Astrocyte (in vitro differentiated cells and primary cell): Measurements from ENCODE around the gene MEGF11.

ENCODE experiments used
- EZH2 ChIP-seq: IDR thresholded peaks from 2 replicates; pipeline ENCODE4 v1.6.1; 2012; ENCODE audit warnings: mild to moderate bottlenecking, low read length, inconsistent platforms; ENCODE audit not compliant: insufficient read depth
- TF ChIP-seq, protein P1 (sequence below): IDR thresholded peaks from 2 replicates; pipeline ENCODE4 v1.5.1; 2011; ENCODE audit warnings: low read depth, mild to moderate bottlenecking, inconsistent platforms, low read length, moderate library complexity; ENCODE audit not compliant: insufficient read depth

GRCh38 chr15:66184936-66185790, 68.4 kb downstream of the MEGF11 start:
- TF ChIP-seq EZH2, result no peak
- TF ChIP-seq, protein P1, sequence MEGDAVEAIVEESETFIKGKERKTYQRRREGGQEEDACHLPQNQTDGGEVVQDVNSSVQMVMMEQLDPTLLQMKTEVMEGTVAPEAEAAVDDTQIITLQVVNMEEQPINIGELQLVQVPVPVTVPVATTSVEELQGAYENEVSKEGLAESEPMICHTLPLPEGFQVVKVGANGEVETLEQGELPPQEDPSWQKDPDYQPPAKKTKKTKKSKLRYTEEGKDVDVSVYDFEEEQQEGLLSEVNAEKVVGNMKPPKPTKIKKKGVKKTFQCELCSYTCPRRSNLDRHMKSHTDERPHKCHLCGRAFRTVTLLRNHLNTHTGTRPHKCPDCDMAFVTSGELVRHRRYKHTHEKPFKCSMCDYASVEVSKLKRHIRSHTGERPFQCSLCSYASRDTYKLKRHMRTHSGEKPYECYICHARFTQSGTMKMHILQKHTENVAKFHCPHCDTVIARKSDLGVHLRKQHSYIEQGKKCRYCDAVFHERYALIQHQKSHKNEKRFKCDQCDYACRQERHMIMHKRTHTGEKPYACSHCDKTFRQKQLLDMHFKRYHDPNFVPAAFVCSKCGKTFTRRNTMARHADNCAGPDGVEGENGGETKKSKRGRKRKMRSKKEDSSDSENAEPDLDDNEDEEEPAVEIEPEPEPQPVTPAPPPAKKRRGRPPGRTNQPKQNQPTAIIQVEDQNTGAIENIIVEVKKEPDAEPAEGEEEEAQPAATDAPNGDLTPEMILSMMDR, result no peak
